HCT116 (cell line): ENCODE measurements around the gene RGP1. TPM values are rescaled to one million over a fixed set of nuclear protein-coding genes. Genes with fewer than 3 reads are reported as not detected.

Experiments
- ATAC-seq: fragments of 200-7000 bp; cut with Tn5 transposase; 2 replicates; pipeline ENCODE4 v1.9.1; 2020; ENCODE audit warnings: mild to moderate bottlenecking, moderate library complexity
- BruUV-seq: library from RNA; stranded (reverse); fragments of 400-500 nt; replicated peaks from 2 replicates; lab custom pipeline; 2021; lab: Mats Ljungman, UMichigan
- CTCF ChIA-PET: fragments of 300-600 bp; sonication (Branson Sonifier 250); formaldehyde crosslinking; loops from one replicate; lab custom pipeline; 2021; ENCODE audit warnings: antibody characterized with exemption; lab: Charles Lee
- POLR2A ChIA-PET: fragments of 300-600, 350-600 bp; sonication (Branson Sonifier 250); formaldehyde crosslinking; loops from one replicate; lab custom pipeline; 2021; ENCODE audit warnings: antibody characterized with exemption; lab: Charles Lee
- RAD21 ChIA-PET, 2 experiments: fragments of 300-600 bp; sonication (Branson Sonifier 250); formaldehyde crosslinking; loops; one replicate each; lab custom pipeline; 2023; ENCODE audit warnings: low total read pairs in 2 of 2; ENCODE audit not compliant: uncharacterized antibody in 2 of 2, unreplicated experiment in 2 of 2, low non-redundant PET in 1 of 2; lab: Charles Lee
- DNase-seq: peaks from one replicate; pipeline ENCODE4 v3.0.0-alpha.2; 2010; ENCODE audit warnings: low read depth, low spot score
- H2AFZ ChIP-seq: fragments of 200-600 bp; shearing (Covaris generic), sonication (generic); 2 replicates; pipeline ENCODE4 v1.6.1; 2017; ENCODE audit warnings: low read depth, mixed run types, mixed read lengths, antibody characterized with exemption, low read length; ENCODE audit not compliant: poor library complexity, severe bottlenecking
- H3K27ac ChIP-seq: 2 replicates; pipeline ENCODE4 v1.5.1; 2012; ENCODE audit warnings: low read depth, low read length
- H3K27me3 ChIP-seq: fragments of 200-600 bp; sonication (generic); 2 replicates; pipeline ENCODE4 v1.6.1; 2016; ENCODE audit warnings: mixed run types, low read length, mixed read lengths; ENCODE audit not compliant: insufficient read depth
- H3K36me3 ChIP-seq, 2 experiments: fragments of 200-500 bp in 1 of 2; fragments of 200-600 bp in 1 of 2; sonication (Bioruptor generic) in 1 of 2; sonication (generic) in 1 of 2; 2 replicates each; pipeline versions ENCODE4 v1.5.1 to v1.6.1; 2014 to 2016; ENCODE audit warnings: low read length in 2 of 2, inconsistent platforms in 1 of 2, mixed read lengths in 1 of 2, mixed run types in 1 of 2; ENCODE audit not compliant: insufficient read depth in 2 of 2, control insufficient read depth in 1 of 2
- H3K4me1 ChIP-seq, 2 experiments: fragments of 200-600 bp in 1 of 2; sonication (generic) in 1 of 2; 2 replicates each; pipeline versions ENCODE4 v1.5.1 to v1.6.1; 2012 to 2017; ENCODE audit warnings: low read length in 2 of 2, inconsistent platforms in 1 of 2, mild to moderate bottlenecking in 1 of 2, mixed read lengths in 1 of 2, mixed run types in 1 of 2, moderate library complexity in 1 of 2; ENCODE audit not compliant: insufficient read depth in 2 of 2, control insufficient read depth in 1 of 2
- H3K4me2 ChIP-seq: fragments of 200-600 bp; sonication (generic); 2 replicates; pipeline ENCODE4 v1.6.1; 2017; ENCODE audit warnings: mixed run types, low read length, mixed read lengths
- H3K4me3 ChIP-seq, 2 experiments: fragments of 200-600 bp in 1 of 2; sonication (generic) in 1 of 2; replicated peaks in 1 of 2; 2 replicates each; pipeline ENCODE4 v1.5.1; 2011 to 2016; ENCODE audit warnings: low read length in 2 of 2, control low read depth in 1 of 2, low read depth in 1 of 2, mild to moderate bottlenecking in 1 of 2, mixed read lengths in 1 of 2, mixed run types in 1 of 2
- H3K79me2 ChIP-seq: fragments of 200-600 bp; sonication (generic); 2 replicates; pipeline ENCODE4 v1.6.1; 2017; ENCODE audit warnings: mild to moderate bottlenecking, mixed run types, low read length, moderate library complexity, mixed read lengths; ENCODE audit not compliant: insufficient read depth
- H3K9ac ChIP-seq: fragments of 200-600 bp; sonication (generic); 2 replicates; pipeline ENCODE4 v1.6.1; 2016; ENCODE audit warnings: low read length, mixed read lengths
- H3K9me2 ChIP-seq: fragments of 200-600 bp; sonication (generic), shearing (Covaris generic); 2 replicates; pipeline ENCODE4 v1.6.1; 2017; ENCODE audit warnings: mixed run types, mild to moderate bottlenecking, moderate library complexity; ENCODE audit not compliant: insufficient read depth
- H3K9me3 ChIP-seq, 2 experiments: fragments of 200-500 bp in 1 of 2; fragments of 200-600 bp in 1 of 2; sonication (Bioruptor generic) in 1 of 2; sonication (generic) in 1 of 2; 2 replicates each; pipeline ENCODE4 v1.6.1; 2014 to 2017; ENCODE audit warnings: low read length in 2 of 2, mixed read lengths in 2 of 2, inconsistent platforms in 1 of 2, low read depth in 1 of 2, mild to moderate bottlenecking in 1 of 2, mixed run types in 1 of 2, moderate library complexity in 1 of 2; ENCODE audit not compliant: control insufficient read depth in 1 of 2, insufficient read depth in 1 of 2
- H4K20me1 ChIP-seq: fragments of 200-600 bp; sonication (generic), shearing (Covaris generic); 2 replicates; pipeline ENCODE4 v1.6.1; 2017; ENCODE audit warnings: mixed run types, mild to moderate bottlenecking, moderate library complexity; ENCODE audit not compliant: insufficient read depth
- ATF3 ChIP-seq: IDR thresholded peaks from 2 replicates; pipeline ENCODE4 v1.6.1; 2012
- CTCF ChIP-seq, 3 experiments: fragments of 200-600 bp in 1 of 3; sonication (generic) in 1 of 3; IDR thresholded peaks in 2 of 3; conservative IDR thresholded peaks in 1 of 3; 2 replicates each; pipeline ENCODE4 v1.5.1; 2012 to 2017; ENCODE audit warnings: low read depth in 2 of 3, low read length in 2 of 3, antibody characterized with exemption in 1 of 3, borderline replicate concordance in 1 of 3, control low read depth in 1 of 3, mild to moderate bottlenecking in 1 of 3, mixed read lengths in 1 of 3, mixed run types in 1 of 3, moderate library complexity in 1 of 3; ENCODE audit not compliant: insufficient read depth in 1 of 3
- EGR1 ChIP-seq: IDR thresholded peaks from 2 replicates; pipeline ENCODE4 v1.6.1; 2012; ENCODE audit warnings: low read depth
- ELF1 ChIP-seq: IDR thresholded peaks from 2 replicates; pipeline ENCODE4 v1.6.1; 2012; ENCODE audit warnings: low read depth, borderline replicate concordance
- EZH2 ChIP-seq: fragments of 200-600 bp; sonication (generic); IDR thresholded peaks from 2 replicates; pipeline ENCODE4 v1.6.1; 2017; ENCODE audit warnings: antibody characterized with exemption, mixed run types
- EZH2phosphoT487 ChIP-seq: fragments of 200-600 bp; IDR thresholded peaks from 2 replicates; pipeline ENCODE4 v1.6.1; 2018; ENCODE audit warnings: antibody characterized with exemption, borderline replicate concordance
- FOSL1 ChIP-seq: IDR thresholded peaks from 2 replicates; pipeline ENCODE4 v1.6.1; 2012; ENCODE audit warnings: low read depth
- JUND ChIP-seq: IDR thresholded peaks from 2 replicates; pipeline ENCODE4 v1.6.1; 2012
- POLR2A ChIP-seq: IDR thresholded peaks from 2 replicates; pipeline ENCODE4 v1.7.0; 2011; ENCODE audit warnings: borderline replicate concordance; ENCODE audit not compliant: insufficient read depth, insufficient read length; ENCODE audit errors: extremely low read depth
- POLR2AphosphoS5 ChIP-seq: IDR thresholded peaks from 2 replicates; pipeline ENCODE4 v1.6.1; 2011; ENCODE audit warnings: mild to moderate bottlenecking, low read depth, low read length, moderate library complexity
- RAD21 ChIP-seq: IDR thresholded peaks from 2 replicates; pipeline ENCODE4 v1.6.1; 2012; ENCODE audit warnings: low read depth, mild to moderate bottlenecking
- REST ChIP-seq: IDR thresholded peaks from 2 replicates; pipeline ENCODE4 v1.6.1; 2012; ENCODE audit warnings: low read depth
- SIN3A ChIP-seq: IDR thresholded peaks from 2 replicates; pipeline ENCODE4 v1.6.1; 2012; ENCODE audit warnings: low read depth
- SP1 ChIP-seq: IDR thresholded peaks from 2 replicates; pipeline ENCODE4 v1.6.1; 2012; ENCODE audit warnings: low read depth
- SRF ChIP-seq: IDR thresholded peaks from 2 replicates; pipeline ENCODE4 v1.6.1; 2012; ENCODE audit warnings: low read depth
- TCF7L2 ChIP-seq: IDR thresholded peaks from 2 replicates; pipeline ENCODE4 v1.7.0; 2011; ENCODE audit warnings: borderline replicate concordance, inconsistent platforms; ENCODE audit not compliant: insufficient read depth, insufficient read length; ENCODE audit errors: extremely low read depth
- YY1 ChIP-seq: IDR thresholded peaks from 2 replicates; pipeline ENCODE4 v1.6.1; 2011; ENCODE audit warnings: low read length, low read depth, moderate library complexity, mild to moderate bottlenecking; ENCODE audit not compliant: insufficient replicate concordance; ENCODE audit errors: extremely low read depth
- ZNF274 ChIP-seq: fragments of 200-500 bp; sonication (Bioruptor generic); IDR thresholded peaks from 2 replicates; pipeline ENCODE4 v1.6.1; 2014; ENCODE audit warnings: mild to moderate bottlenecking, low read depth, low read length, inconsistent platforms
- intact Hi-C: fragments of 100-400 bp; cut with micrococcal nuclease; formaldehyde crosslinking; loops from 2 replicates; pipeline ENCODE4 v1.10.0; 2022
- total RNA-seq: library from RNA; stranded (reverse); gene quantifications from one replicate; pipeline ENCODE4 v1.2.1, GENCODE V29; 2021; ENCODE audit not compliant: unreplicated experiment

The RGP1 gene
- total RNA-seq, 1 experiment from 2014 or later: 32.6 TPM

- no peak overlapping the region for H2AFZ ChIP-seq
- no peak overlapping the region for H3K27ac ChIP-seq
- ATAC-seq (no peak), DNase-seq (no peak)
- H3K4me1 ChIP-seq: peaks cover 0 to 20% of the 10 kb centered on the region in 2 experiments; a peak in 2 of 4 replicates
- intact Hi-C loops: no loop called here
- no peak for TF ChIP-seq POLR2A
- no peak for TF ChIP-seq ZNF274
- no peak for TF ChIP-seq SIN3A
- TF ChIP-seq SP1: no peak
- TF ChIP-seq JUND: no peak
- TF ChIP-seq YY1: no peak
- TF ChIP-seq ATF3: no peak
- no peak for TF ChIP-seq CTCF (IDR thresholded peaks at IDR 0.05 in 2 of 3, conservative IDR thresholded peaks at IDR 0.05 in 1 of 3; ENCODE audit: borderline replicate concordance in 1 of 3, insufficient read depth in 1 of 3, low read depth in 2 of 3, low read length in 2 of 3)
- no peak for TF ChIP-seq TCF7L2
- TF ChIP-seq ELF1: no peak
- TF ChIP-seq POLR2AphosphoS5: no peak
- TF ChIP-seq RAD21: no peak
- no peak for TF ChIP-seq SRF
- no peak for TF ChIP-seq FOSL1
- TF ChIP-seq EZH2phosphoT487: no peak
- no peak for TF ChIP-seq EGR1
- no peak for TF ChIP-seq REST
- no peak for TF ChIP-seq EZH2
- ChIA-PET CTCF (interaction anchor here (1.0 kb wide), 1 partner anchor 89 kb away, joined by 4 read pairs; no protein-coding TSS in a partner anchor), RAD21 (no interaction called here), POLR2A (no interaction called here)
- no peaks in the 10 kb centered on the region for H3K27me3 ChIP-seq
- 0 out of 4 replicates have a peak, but pooled peaks cover 0 to 4% of the 10 kb centered on the region in 2 experiments for H3K36me3 ChIP-seq
- H3K9me3 ChIP-seq: no peaks in the 10 kb centered on the region
- H3K4me2 ChIP-seq: no peak overlapping the region
- H3K79me2 ChIP-seq: no peaks in the 10 kb centered on the region
- no peak overlapping the region for H3K9ac ChIP-seq
- BruUV-seq: no TSS peak
- no peaks in the 10 kb centered on the region for H3K9me2 ChIP-seq
- no peak overlapping the region for H3K4me3 ChIP-seq
- H4K20me1 ChIP-seq: no peaks in the 10 kb centered on the region
Measured at GRCh38 chr9:35793461-35793860, 44.4 kb downstream of the RGP1 start.
